Measurements from ENCODE around the gene PPM1J. TPM values are rescaled to one million over a fixed set of nuclear protein-coding genes. Genes with fewer than 3 reads are reported as not detected.

PPM1J gene
- total RNA-seq, 1 donor from 2014 or later, result 0.32 TPM

DNA sequence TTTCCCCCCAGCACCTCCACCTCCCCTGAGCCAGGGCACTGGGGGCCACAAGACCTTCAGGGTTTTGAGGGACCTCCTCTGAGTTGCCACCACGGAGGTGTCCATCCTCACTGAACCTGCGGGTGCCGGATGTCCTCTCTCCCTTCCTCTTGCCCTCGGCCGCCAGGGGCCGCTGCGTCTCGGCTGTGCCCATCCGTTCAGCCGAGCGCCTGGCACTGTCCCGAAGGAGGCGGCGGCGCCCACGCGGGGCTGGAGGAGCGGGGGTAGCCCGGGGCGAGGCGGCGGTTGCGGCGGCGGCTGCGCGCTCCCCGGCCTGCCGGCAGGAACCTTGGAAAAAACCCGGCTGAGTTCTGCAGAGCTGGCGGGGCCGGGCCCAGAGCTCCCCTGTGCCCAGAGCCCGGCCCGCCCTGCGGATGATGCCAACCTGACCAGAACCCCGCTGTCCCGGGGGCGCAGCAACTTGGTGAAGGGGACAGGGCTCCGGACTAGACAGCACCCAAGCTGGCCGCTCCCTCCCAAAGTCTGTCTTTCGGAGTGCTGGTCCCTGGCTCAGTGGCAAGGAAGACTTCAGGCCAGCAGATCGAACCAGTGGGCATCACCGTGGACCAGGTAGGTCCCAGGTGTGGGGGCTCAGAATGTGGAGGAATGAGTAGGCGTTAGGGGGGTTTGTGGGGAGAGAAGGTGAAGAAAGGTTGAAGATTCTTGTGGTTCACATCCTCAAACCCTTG is 3.7 kb upstream of the PPM1J start:
- H3K4me1 ChIP-seq, result peaks cover 23% of the 10 kb centered on the region
- DNase-seq, result peak; percentile 93
- H3K4me3 ChIP-seq, result no peak overlapping the region
- no peaks in the 10 kb centered on the region for H3K36me3 ChIP-seq
- TF ChIP-seq, protein P1, sequence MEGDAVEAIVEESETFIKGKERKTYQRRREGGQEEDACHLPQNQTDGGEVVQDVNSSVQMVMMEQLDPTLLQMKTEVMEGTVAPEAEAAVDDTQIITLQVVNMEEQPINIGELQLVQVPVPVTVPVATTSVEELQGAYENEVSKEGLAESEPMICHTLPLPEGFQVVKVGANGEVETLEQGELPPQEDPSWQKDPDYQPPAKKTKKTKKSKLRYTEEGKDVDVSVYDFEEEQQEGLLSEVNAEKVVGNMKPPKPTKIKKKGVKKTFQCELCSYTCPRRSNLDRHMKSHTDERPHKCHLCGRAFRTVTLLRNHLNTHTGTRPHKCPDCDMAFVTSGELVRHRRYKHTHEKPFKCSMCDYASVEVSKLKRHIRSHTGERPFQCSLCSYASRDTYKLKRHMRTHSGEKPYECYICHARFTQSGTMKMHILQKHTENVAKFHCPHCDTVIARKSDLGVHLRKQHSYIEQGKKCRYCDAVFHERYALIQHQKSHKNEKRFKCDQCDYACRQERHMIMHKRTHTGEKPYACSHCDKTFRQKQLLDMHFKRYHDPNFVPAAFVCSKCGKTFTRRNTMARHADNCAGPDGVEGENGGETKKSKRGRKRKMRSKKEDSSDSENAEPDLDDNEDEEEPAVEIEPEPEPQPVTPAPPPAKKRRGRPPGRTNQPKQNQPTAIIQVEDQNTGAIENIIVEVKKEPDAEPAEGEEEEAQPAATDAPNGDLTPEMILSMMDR (IDR thresholded peaks at IDR 0.05), result peak; percentile 87
- no peaks in the 10 kb centered on the region for H3K9me3 ChIP-seq
- H3K27ac ChIP-seq, result no peak overlapping the region
- peaks cover 6% of the 10 kb centered on the region for H3K27me3 ChIP-seq
- intact Hi-C loops (cut with DNase I), result no loop called here
- ATAC-seq, result peak; percentile 55

DNA sequence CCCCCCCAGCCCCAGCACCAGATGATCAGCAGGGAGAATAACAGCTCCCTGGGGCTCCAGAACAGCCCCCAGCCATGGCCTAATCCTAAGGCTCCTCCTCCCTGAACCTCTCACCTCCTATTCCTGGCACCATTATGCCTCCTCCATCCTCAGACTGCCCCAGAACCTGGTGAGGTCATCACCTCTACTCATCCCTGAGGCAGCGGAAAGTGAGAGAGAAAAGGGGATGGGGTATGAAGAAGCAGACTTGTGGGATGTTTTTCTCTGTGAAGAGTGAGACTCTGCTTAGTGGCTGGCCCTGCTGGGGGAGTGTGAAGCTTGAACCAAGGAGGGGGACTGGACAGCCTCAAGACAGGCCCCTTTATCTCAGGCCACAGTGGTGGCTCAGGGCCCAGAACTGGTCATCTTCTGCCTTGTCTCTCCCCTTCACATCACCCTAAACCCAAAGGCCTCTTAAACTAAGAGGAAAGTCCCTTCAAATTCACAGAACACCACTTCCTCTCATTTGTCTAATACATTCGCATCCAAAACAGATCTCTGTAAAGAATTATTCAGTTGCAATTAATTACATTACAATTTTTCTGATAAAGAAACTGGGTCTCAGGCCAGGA is 2.2 kb upstream of the PPM1J start:
- Histone ChIP-seq H3K27ac (no peak overlapping the region), H3K9me3 (no peaks in the 10 kb centered on the region), H3K27me3 (peaks cover 6% of the 10 kb centered on the region), H3K4me3 (no peak overlapping the region), H3K4me1 (peaks cover 21% of the 10 kb centered on the region), H3K36me3 (no peaks in the 10 kb centered on the region)
- TF ChIP-seq, protein P1 (IDR thresholded peaks at IDR 0.05), result no peak
- intact Hi-C loops (cut with DNase I), result no loop called here
- no peak for DNase-seq
- no peak for ATAC-seq

DNA sequence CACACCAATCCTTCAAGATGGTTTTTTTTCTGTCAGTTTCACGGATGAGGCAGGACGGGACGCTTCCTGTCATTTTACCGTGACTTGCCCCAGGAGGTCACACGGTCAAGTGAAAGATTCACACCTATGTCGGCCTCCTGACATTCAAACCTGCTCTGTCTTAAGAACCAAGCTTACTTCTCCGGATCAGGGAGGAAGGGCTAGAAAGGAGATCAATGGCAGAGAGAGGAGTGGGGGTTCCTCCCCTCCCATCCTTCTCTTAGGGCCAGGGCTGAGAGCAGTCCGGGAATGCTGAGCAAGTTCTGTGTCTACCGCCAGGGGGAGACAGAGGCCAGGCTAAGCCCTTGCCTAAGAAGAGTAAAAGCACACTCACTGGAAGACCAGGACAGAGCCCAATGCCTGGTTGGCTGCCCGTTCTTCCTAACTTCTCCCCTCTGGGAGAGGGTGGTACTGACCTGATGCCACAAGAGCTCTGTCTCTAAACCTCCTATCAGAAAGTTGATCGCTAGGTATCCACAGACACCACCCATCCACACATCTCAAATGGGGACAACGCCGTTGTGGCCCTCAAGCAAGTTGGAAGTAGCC is 1.1 kb upstream of the PPM1J start:
- Histone ChIP-seq H3K27me3 (peaks cover 6% of the 10 kb centered on the region), H3K36me3 (no peaks in the 10 kb centered on the region), H3K4me3 (peak overlapping the region; percentile 62), H3K9me3 (no peaks in the 10 kb centered on the region), H3K27ac (peak overlapping the region; percentile 65), H3K4me1 (peaks cover 21% of the 10 kb centered on the region)
- DNase-seq (peak; percentile 88), ATAC-seq (peak; percentile 80)
- intact Hi-C loops (cut with DNase I), result no loop called here
- TF ChIP-seq, protein P1 (IDR thresholded peaks at IDR 0.05), result peak; percentile 95

DNA sequence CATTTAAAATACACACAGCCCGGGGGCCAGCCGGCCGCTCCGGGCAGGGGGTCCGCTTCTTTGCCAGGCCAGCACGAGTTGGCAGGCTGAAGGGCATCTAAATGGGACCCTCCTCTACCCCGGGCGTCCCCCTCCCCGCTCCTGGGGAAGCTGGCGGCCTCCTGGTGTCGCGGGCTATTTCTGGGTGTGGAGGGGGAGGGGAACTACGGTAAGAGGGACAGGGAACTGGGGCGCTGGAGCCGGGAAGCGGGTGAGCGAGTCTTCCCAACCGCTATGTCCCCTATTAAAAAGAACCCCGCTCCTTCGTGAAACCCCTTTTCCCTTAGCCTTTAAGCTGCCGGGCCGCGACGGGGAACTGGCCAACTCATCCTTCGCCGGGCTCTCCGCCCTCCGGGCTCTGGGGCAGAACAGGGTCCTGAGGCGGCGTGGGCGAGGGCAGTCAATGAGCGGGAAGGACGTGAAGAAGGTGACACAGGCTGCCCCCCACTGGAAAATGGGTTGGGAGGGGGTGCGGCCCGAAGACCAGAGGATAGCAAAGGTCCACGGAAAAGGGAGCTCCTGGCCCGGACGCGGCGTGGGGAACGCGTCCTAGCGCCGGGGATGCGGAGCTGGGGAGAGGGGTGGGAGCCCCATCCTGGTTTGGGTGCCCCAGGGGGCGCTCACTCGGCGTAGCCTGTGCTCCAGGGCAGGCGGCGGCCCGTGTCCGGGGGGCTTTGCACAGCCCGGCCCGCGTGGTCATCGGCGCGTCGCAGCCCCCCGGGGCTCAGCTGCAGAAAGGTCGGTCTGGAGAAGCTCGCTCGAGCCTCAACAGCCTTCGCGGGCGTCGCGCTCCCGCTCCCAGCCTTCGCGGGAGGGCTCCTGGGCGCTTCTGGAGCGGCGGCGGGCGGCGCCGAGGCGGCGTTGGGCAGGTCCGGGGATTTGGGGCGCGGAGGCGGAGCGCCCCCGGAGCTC is 544 bp downstream of the PPM1J start:
- intact Hi-C loops (cut with DNase I), result no loop called here
- H3K4me1 ChIP-seq, result peaks cover 21% of the 10 kb centered on the region
- ATAC-seq (peak; percentile 0), DNase-seq (peak; percentile 80)
- no peak overlapping the region for H3K27ac ChIP-seq
- H3K27me3 ChIP-seq, result peaks cover 6% of the 10 kb centered on the region
- peak overlapping the region; percentile 62 for H3K4me3 ChIP-seq
- TF ChIP-seq, protein P1 (IDR thresholded peaks at IDR 0.05), result peak; percentile 13
- H3K9me3 ChIP-seq, result no peaks in the 10 kb centered on the region
- H3K36me3 ChIP-seq, result no peaks in the 10 kb centered on the region

Data from upper lobe of right lung (tissue), 1 donor.